K562 (cell line): Measurements from ENCODE around the gene ARHGAP31. TPM values are rescaled to one million over a fixed set of nuclear protein-coding genes. Genes with fewer than 3 reads are reported as not detected.
A peak's percentile ranks its signal among the peaks of the same experiment; 100 is the strongest.

Source experiments
- CCNT2 ChIP-seq: IDR thresholded peaks from 2 replicates; pipeline ENCODE4 v1.6.1; 2011; ENCODE audit warnings: borderline replicate concordance, low read depth, mild to moderate bottlenecking, moderate library complexity, mixed read lengths, low read length; ENCODE audit not compliant: insufficient read length; ENCODE audit errors: extremely low read depth
- CTBP1 ChIP-seq: fragments of 450-650 bp; IDR thresholded peaks from 2 replicates; pipeline ENCODE4 v1.6.1; 2016; ENCODE audit warnings: borderline replicate concordance
- CXXC5 ChIP-seq: fragments of 250-450 bp; sonication (Bioruptor Pico); IDR thresholded peaks from 2 replicates; pipeline ENCODE4 v1.8.0; 2022; ENCODE audit warnings: inconsistent platforms, mild to moderate bottlenecking, moderate library complexity
- FOXJ2 ChIP-seq: fragments of 200-800 bp; sonication (Bioruptor generic); IDR thresholded peaks from 2 replicates; pipeline ENCODE4 v1.6.1; 2016; ENCODE audit warnings: missing genetic modification characterization, missing compliant biosample characterization
- FOXP1 ChIP-seq: sonication (generic); formaldehyde crosslinking; IDR thresholded peaks from 2 replicates; pipeline ENCODE4 v1.8.0; 2022; ENCODE audit warnings: mild to moderate bottlenecking, missing genetic modification reagents
- GTF2A2 ChIP-seq: IDR thresholded peaks from 2 replicates; pipeline ENCODE4 v1.6.1; 2016; ENCODE audit warnings: mild to moderate bottlenecking, missing genetic modification characterization, missing compliant biosample characterization
- HMBOX1 ChIP-seq: sonication (generic); IDR thresholded peaks from 2 replicates; pipeline ENCODE4 v1.6.1; 2016
- HNRNPH1 ChIP-seq: fragments of 200-400 bp; formaldehyde crosslinking; optimal IDR thresholded peaks from 2 replicates; pipeline ENCODE3; 2017; ENCODE audit warnings: low read depth, mild to moderate bottlenecking, low read length, moderate library complexity
- KAT7 ChIP-seq: sonication (generic); formaldehyde crosslinking; IDR thresholded peaks from 2 replicates; pipeline ENCODE4 v1.8.0; 2022; ENCODE audit warnings: missing genetic modification reagents, mild to moderate bottlenecking, borderline replicate concordance
- MEIS2 ChIP-seq: fragments of 450-650 bp; IDR thresholded peaks from 2 replicates; pipeline ENCODE4 v1.6.1; 2014; ENCODE audit warnings: mild to moderate bottlenecking; ENCODE audit not compliant: partially characterized antibody
- NR0B1 ChIP-seq: fragments of 450-650 bp; IDR thresholded peaks from one replicate; pipeline ENCODE4 v1.6.1; 2018; ENCODE audit warnings: mild to moderate bottlenecking, moderate library complexity; ENCODE audit not compliant: partially characterized antibody
- PRPF4 ChIP-seq: fragments of 200-400 bp; formaldehyde crosslinking; IDR thresholded peaks from one replicate; pipeline ENCODE4 v1.6.1; 2017; ENCODE audit warnings: low read length, low read depth, mild to moderate bottlenecking; ENCODE audit not compliant: insufficient read depth, poor library complexity, severe bottlenecking
- SRSF3 ChIP-seq: fragments of 200-400 bp; formaldehyde crosslinking; IDR thresholded peaks from 2 replicates; pipeline ENCODE4 v1.6.1; 2016; ENCODE audit warnings: mild to moderate bottlenecking, low read length, moderate library complexity; ENCODE audit not compliant: insufficient read depth
- TCF7L2 ChIP-seq: fragments of 150-350 bp; IDR thresholded peaks from 2 replicates; pipeline ENCODE4 v1.6.1; 2016; ENCODE audit warnings: low read depth, mild to moderate bottlenecking, low read length, moderate library complexity
- TFAM ChIP-seq: fragments of 250-450 bp; sonication (Bioruptor Pico); conservative IDR thresholded peaks from 2 replicates; pipeline ENCODE4 v1.5.0; 2021; ENCODE audit warnings: mild to moderate bottlenecking, moderate library complexity
- ZBED1 ChIP-seq: IDR thresholded peaks from 2 replicates; pipeline ENCODE4 v1.6.1; 2014
- ZBTB5 ChIP-seq: fragments of 450-650 bp; IDR thresholded peaks from 2 replicates; pipeline ENCODE4 v1.6.1; 2017; ENCODE audit warnings: antibody characterized with exemption
- ZC3H11A ChIP-seq: IDR thresholded peaks from 2 replicates; pipeline ENCODE4 v1.6.1; 2012; ENCODE audit warnings: low read depth, low read length, improper control_type of control experiment
- ZFX ChIP-seq: sonication (generic); formaldehyde crosslinking; IDR thresholded peaks from 2 replicates; pipeline ENCODE4 v1.8.0; 2022; ENCODE audit warnings: mild to moderate bottlenecking, missing genetic modification reagents, moderate library complexity
- ZNF217 ChIP-seq: sonication (generic); formaldehyde crosslinking; IDR thresholded peaks from 2 replicates; pipeline ENCODE4 v1.8.0; 2022; ENCODE audit warnings: mild to moderate bottlenecking, missing genetic modification reagents
- ZNF311 ChIP-seq: fragments of 250-450 bp; sonication (Bioruptor Pico); IDR thresholded peaks from 2 replicates; pipeline ENCODE4 v1.4.0; 2020; ENCODE audit warnings: mild to moderate bottlenecking, moderate library complexity
- ZNF324 ChIP-seq: fragments of 250-450 bp; sonication (Bioruptor Pico); IDR thresholded peaks from 2 replicates; pipeline ENCODE4 v1.4.0; 2020; ENCODE audit warnings: mild to moderate bottlenecking
- ZNF41 ChIP-seq: fragments of 250-450 bp; sonication (Bioruptor Pico); conservative IDR thresholded peaks from 2 replicates; pipeline ENCODE4 v1.4.0; 2020; ENCODE audit warnings: mild to moderate bottlenecking
- ZNF444 ChIP-seq: fragments of 250-450 bp; sonication (Bioruptor Pico); IDR thresholded peaks from 2 replicates; pipeline ENCODE4 v1.4.0; 2020; ENCODE audit warnings: mild to moderate bottlenecking, moderate library complexity
- ZNF644 ChIP-seq: fragments of 200-800 bp; sonication (Bioruptor generic); IDR thresholded peaks from 2 replicates; pipeline ENCODE4 v1.6.1; 2016; ENCODE audit warnings: low read depth, missing genetic modification characterization, missing compliant biosample characterization
- ZNF780A ChIP-seq: fragments of 250-450 bp; sonication (Bioruptor Pico); IDR thresholded peaks from 2 replicates; pipeline ENCODE4 v1.5.0; 2021; ENCODE audit warnings: mild to moderate bottlenecking
- polyA plus RNA-seq, 8 experiments: library from polyadenylated mRNA; depleted of rRNA in 4 of 8; stranded (reverse) in 5 of 8; unstranded in 3 of 8; fragments of >200 nt; fragmentation: Nextera tagmentation in 2 of 8; fragmentation: Illumina TruSeq in 1 of 8; extraction: Ambion mirVana in 2 of 8; extraction: Trizol in 1 of 8; gene quantifications; 2 replicates each; pipeline versions ENCODE4 v1.2.1 to v1.2.3, GENCODE V29; 2011 to 2014; ENCODE audit warnings: inconsistent platforms in 1 of 8, missing spikeins in 1 of 8
- total RNA-seq, 7 experiments: library from RNA; depleted of rRNA in 6 of 7; stranded (reverse); fragments of >200 nt in 6 of 7; fragmentation: Illumina TruSeq in 2 of 7; extraction: Trizol in 2 of 7; gene quantifications; 2 replicates each; pipeline versions ENCODE4 v1.2.1 to v1.2.3, GENCODE V29; 2011 to 2021; ENCODE audit warnings: low replicate concordance in 1 of 7

ARHGAP31 gene
- total and polyA plus RNA-seq, 9 of the 15 experiments (the other 6 are each of a cell fraction or from before 2014, with no cell fraction given) = under 0.01 to 0.13 (median 0.06) TPM; not detected in 5

- TF ChIP-seq NR0B1 = no peak
- TF ChIP-seq HNRNPH1 = no peak
- TF ChIP-seq KAT7 = no peak
- TF ChIP-seq ZNF444 (CRISPR knock-in tag) = no peak
- no peak for TF ChIP-seq ZNF324 (CRISPR knock-in tag)
- no peak for TF ChIP-seq SRSF3
- TF ChIP-seq TCF7L2 = no peak
- no peak for TF ChIP-seq ZNF217 (CRISPR knock-in tag)
- peak; percentile 76 for TF ChIP-seq CCNT2
- no peak for TF ChIP-seq ZNF311 (CRISPR knock-in tag)
- no peak for TF ChIP-seq GTF2A2 (tag)
- no peak for TF ChIP-seq PRPF4
- no peak for TF ChIP-seq ZBED1
- TF ChIP-seq ZFX = peak; percentile 88
- no peak for TF ChIP-seq MEIS2
- no peak for TF ChIP-seq FOXJ2 (tag)
- no peak for TF ChIP-seq FOXP1 (CRISPR knock-in tag)
- TF ChIP-seq ZC3H11A = no peak
- TF ChIP-seq ZNF780A (CRISPR knock-in tag) = no peak
- no peak for TF ChIP-seq ZNF41
- peak; percentile 43; the same call in 1 of the 2 replicates for TF ChIP-seq CTBP1
- TF ChIP-seq HMBOX1 = no peak
- peak; percentile 88 for TF ChIP-seq CXXC5
- TF ChIP-seq ZNF644 = 0 out of 2 replicates have a peak, but pooled peaks have one; percentile 17
- no peak for TF ChIP-seq ZBTB5
- TF ChIP-seq TFAM (CRISPR knock-in tag) = no peak
Measured at GRCh38 chr3:119322835-119323722, 28.9 kb downstream of the ARHGAP31 start (continued).
